ENCODE data around the gene CC2D1A.

DNA sequence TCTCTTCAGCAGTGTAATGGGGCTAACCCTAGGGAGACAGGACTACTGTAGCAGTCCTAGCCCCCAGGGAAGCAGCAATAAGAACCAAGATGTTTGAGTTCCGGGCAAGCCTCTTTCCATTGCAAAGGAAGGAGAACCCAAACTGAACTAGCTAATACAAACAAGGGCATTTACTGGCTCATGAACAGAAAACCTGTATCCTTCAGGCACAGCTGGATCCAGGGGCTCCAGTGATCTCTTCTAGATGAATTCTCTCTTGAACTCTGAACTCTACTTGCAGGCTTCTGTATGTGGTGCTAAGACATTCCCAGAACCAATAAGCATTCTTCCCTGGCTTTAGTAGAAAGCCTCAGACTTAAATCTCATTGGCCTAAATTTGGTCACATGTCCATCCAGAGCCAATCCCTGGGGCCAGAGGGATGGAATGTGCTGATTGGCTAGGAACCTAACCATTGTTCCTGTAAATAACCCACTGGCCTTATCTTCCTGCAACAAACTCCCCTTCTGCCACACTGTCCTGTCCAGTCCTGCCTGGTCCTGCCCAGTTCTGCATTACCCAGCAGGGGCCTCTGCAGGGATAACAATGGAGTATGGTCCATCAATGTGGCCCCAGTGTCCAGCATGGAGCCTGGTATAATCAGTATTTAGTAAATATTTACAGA, 36.2 kb downstream of the CC2D1A start:
- TF ChIP-seq FOXM1 (IDR thresholded peaks at IDR 0.05; ENCODE audit: low read depth), result no peak
- TF ChIP-seq CTCF (IDR thresholded peaks at IDR 0.05), result no peak
- no peak for TF ChIP-seq TCF12 (IDR thresholded peaks at IDR 0.05)
- no peak for TF ChIP-seq EZH2phosphoT487 (IDR thresholded peaks at IDR 0.05; ENCODE audit: borderline replicate concordance, low read depth)
- TF ChIP-seq JUND (IDR thresholded peaks at IDR 0.05), result no peak
- TF ChIP-seq SIN3A (IDR thresholded peaks at IDR 0.05; ENCODE audit: borderline replicate concordance, low read depth, low read length), result no peak
- no peak for TF ChIP-seq POLR2AphosphoS5 (IDR thresholded peaks at IDR 0.05; ENCODE audit: low read depth, low read length)
- no peak for TF ChIP-seq NRF1 (IDR thresholded peaks at IDR 0.05; ENCODE audit: low read depth, low read length)
- TF ChIP-seq SMC3 (IDR thresholded peaks at IDR 0.05; ENCODE audit: low read depth, low read length), result no peak
- TF ChIP-seq, protein P1, sequence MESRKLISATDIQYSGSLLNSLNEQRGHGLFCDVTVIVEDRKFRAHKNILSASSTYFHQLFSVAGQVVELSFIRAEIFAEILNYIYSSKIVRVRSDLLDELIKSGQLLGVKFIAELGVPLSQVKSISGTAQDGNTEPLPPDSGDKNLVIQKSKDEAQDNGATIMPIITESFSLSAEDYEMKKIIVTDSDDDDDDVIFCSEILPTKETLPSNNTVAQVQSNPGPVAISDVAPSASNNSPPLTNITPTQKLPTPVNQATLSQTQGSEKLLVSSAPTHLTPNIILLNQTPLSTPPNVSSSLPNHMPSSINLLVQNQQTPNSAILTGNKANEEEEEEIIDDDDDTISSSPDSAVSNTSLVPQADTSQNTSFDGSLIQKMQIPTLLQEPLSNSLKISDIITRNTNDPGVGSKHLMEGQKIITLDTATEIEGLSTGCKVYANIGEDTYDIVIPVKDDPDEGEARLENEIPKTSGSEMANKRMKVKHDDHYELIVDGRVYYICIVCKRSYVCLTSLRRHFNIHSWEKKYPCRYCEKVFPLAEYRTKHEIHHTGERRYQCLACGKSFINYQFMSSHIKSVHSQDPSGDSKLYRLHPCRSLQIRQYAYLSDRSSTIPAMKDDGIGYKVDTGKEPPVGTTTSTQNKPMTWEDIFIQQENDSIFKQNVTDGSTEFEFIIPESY (IDR thresholded peaks at IDR 0.05; ENCODE audit: borderline replicate concordance, low read depth), result no peak
- TF ChIP-seq FOXJ3 (CRISPR knock-in tag; IDR thresholded peaks at IDR 0.05), result no peak
- no peak for TF ChIP-seq YY1 (IDR thresholded peaks at IDR 0.05; ENCODE audit: low read depth)
- TF ChIP-seq RAD21 (IDR thresholded peaks at IDR 0.05; ENCODE audit: low read length), result no peak
